Thymus (tissue), 11 donors: ENCODE measurements around the gene UNC45B. TPM values are rescaled to one million over a fixed set of nuclear protein-coding genes. Genes with fewer than 3 reads are reported as not detected.

ENCODE experiments used
- DNase-seq, 9 donors: peaks; one replicate each; pipeline ENCODE4 v3.0.0-alpha.2; 2013; ENCODE audit warnings: low spot score in 9 of 9, low read depth in 6 of 9, missing footprints in 1 of 9
- H3K27ac ChIP-seq, 2 donors: one replicate each; pipeline ENCODE4 v1.5.1; 2013; ENCODE audit warnings: control low read depth in 1 of 2, low read depth in 1 of 2, low read length in 1 of 2, mild to moderate bottlenecking in 1 of 2, moderate library complexity in 1 of 2
- H3K27me3 ChIP-seq, 2 donors: one replicate each; pipeline ENCODE4 v1.5.1; 2013; ENCODE audit warnings: low read length in 1 of 2; ENCODE audit not compliant: control insufficient read depth in 2 of 2, insufficient read depth in 1 of 2
- H3K36me3 ChIP-seq, 2 donors: one replicate each; pipeline ENCODE4 v1.5.1; 2013; ENCODE audit warnings: low read length in 1 of 2, mild to moderate bottlenecking in 1 of 2, moderate library complexity in 1 of 2; ENCODE audit not compliant: control insufficient read depth in 2 of 2, insufficient read depth in 2 of 2
- H3K4me1 ChIP-seq, 2 donors: one replicate each; pipeline ENCODE4 v1.5.1; 2013; ENCODE audit warnings: low read length in 2 of 2; ENCODE audit not compliant: control insufficient read depth in 2 of 2, insufficient read depth in 2 of 2
- H3K4me3 ChIP-seq, 2 donors: one replicate each; pipeline ENCODE4 v1.5.1; 2013; ENCODE audit warnings: low read length in 2 of 2, control low read depth in 1 of 2, mild to moderate bottlenecking in 1 of 2
- H3K9me3 ChIP-seq, 2 donors: one replicate each; pipeline ENCODE4 v1.5.1; 2013; ENCODE audit warnings: low read length in 1 of 2, mild to moderate bottlenecking in 1 of 2; ENCODE audit not compliant: control insufficient read depth in 2 of 2, insufficient read depth in 1 of 2
- WGBS: extraction: QIAGEN DNeasy Blood & Tissue Kit; methylation state at CpG from one replicate; pipeline ENCODE4 v1.1.7; 2013; 5-methylcytosine and 5-hydroxymethylcytosine counted together
- polyA plus RNA-seq: library from polyadenylated mRNA; stranded (reverse); fragments of 200-250 nt; gene quantifications from one replicate; pipeline ENCODE4 v1.2.3, GENCODE V29; 2013
- total RNA-seq: library from RNA; stranded (reverse); fragments of 120-200 nt; gene quantifications from one replicate; pipeline ENCODE4 v1.2.4, GENCODE V29; 2013
- donor health status: healthy.

UNC45B gene
- total and polyA plus RNA-seq, 2 donors = 0.27 to 0.76 TPM

DNA sequence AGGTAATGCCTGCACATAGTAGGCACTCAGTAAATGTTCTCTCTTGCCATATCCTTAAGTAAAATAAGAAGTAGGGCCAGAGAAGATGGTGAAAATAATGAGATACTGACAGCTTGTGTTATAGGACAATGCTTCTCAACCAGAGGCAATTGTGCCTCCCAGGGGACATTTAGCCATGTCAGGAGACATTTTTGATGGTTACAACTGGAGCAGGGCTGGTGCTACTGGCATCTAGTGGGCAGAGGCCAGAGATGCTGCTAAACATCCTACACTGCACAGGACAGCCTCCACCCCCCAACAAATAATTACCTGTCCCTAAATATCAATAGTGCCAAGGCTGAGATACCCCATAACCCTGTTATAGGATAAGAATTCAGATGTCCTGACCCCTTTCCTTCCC lies 29.6 kb upstream of the UNC45B start:
- no peak overlapping the region for H3K4me3 ChIP-seq
- no peaks in the 10 kb centered on the region for H3K27me3 ChIP-seq
- H3K27ac ChIP-seq = no peak overlapping the region
- no peak for DNase-seq
- peaks cover 14 to 16% of the 10 kb centered on the region in 2 donors for H3K4me1 ChIP-seq
- H3K9me3 ChIP-seq = no peaks in the 10 kb centered on the region
- peaks cover 0 to 8% of the 10 kb centered on the region in 2 donors for H3K36me3 ChIP-seq

- H3K4me1 ChIP-seq = peaks cover 14 to 16% of the 10 kb centered on the region in 2 donors
- H3K4me3 ChIP-seq = peak within 1 kb of the TSS; percentile 91 to 97
- H3K27ac ChIP-seq = peak within 1 kb of the TSS; percentile 53 to 82
- H3K9me3 ChIP-seq = no peaks in the 10 kb centered on the region
- peak; percentile 51 to 90 (median 77) for DNase-seq
- under 1% methylated on average over 72 of the region's 72 CpGs for WGBS
- H3K36me3 ChIP-seq = peaks cover 0 to 8% of the 10 kb centered on the region in 2 donors
- H3K27me3 ChIP-seq = no peaks in the 10 kb centered on the region
These were observed 28.0 kb upstream of the UNC45B start, which contains the start of gene RAD51D for GRCh38 chr17:35119370-35120165. Gene RAD51D (minus strand): TSS chr17:35119860. CDS start chr17:35119613, 247 bp downstream.

- Histone ChIP-seq H3K4me3 (no peak within 1 kb of the TSS), H3K9me3 (no peaks in the 10 kb centered on the region), H3K36me3 (peaks cover 0 to 5% of the 10 kb centered on the region in 2 donors), H3K27ac (no peak within 1 kb of the TSS), H3K4me1 (peaks cover 14 to 16% of the 10 kb centered on the region in 2 donors), H3K27me3 (no peaks in the 10 kb centered on the region)
- 96% methylated on average over 3 of the region's 3 CpGs for WGBS
- DNase-seq = no peak
These were observed 26.3 kb upstream of the UNC45B start, which contains the start of gene FNDC8 for GRCh38 chr17:35121315-35121714. Gene FNDC8 (plus strand): TSS chr17:35121615. CDS start chr17:35121694, 79 bp downstream.

- no peaks in the 10 kb centered on the region for H3K4me1 ChIP-seq
- H3K36me3 ChIP-seq = peaks cover 21 to 23% of the 10 kb centered on the region in 2 donors
- WGBS = 97% methylated on average over 11 of the region's 11 CpGs
- no peak overlapping the region for H3K4me3 ChIP-seq
- no peak overlapping the region for H3K27ac ChIP-seq
- no peaks in the 10 kb centered on the region for H3K27me3 ChIP-seq
- no peak for DNase-seq
- H3K9me3 ChIP-seq = no peaks in the 10 kb centered on the region
These were observed 19.7 kb upstream of the UNC45B start for GRCh38 chr17:35127751-35128514.

DNA sequence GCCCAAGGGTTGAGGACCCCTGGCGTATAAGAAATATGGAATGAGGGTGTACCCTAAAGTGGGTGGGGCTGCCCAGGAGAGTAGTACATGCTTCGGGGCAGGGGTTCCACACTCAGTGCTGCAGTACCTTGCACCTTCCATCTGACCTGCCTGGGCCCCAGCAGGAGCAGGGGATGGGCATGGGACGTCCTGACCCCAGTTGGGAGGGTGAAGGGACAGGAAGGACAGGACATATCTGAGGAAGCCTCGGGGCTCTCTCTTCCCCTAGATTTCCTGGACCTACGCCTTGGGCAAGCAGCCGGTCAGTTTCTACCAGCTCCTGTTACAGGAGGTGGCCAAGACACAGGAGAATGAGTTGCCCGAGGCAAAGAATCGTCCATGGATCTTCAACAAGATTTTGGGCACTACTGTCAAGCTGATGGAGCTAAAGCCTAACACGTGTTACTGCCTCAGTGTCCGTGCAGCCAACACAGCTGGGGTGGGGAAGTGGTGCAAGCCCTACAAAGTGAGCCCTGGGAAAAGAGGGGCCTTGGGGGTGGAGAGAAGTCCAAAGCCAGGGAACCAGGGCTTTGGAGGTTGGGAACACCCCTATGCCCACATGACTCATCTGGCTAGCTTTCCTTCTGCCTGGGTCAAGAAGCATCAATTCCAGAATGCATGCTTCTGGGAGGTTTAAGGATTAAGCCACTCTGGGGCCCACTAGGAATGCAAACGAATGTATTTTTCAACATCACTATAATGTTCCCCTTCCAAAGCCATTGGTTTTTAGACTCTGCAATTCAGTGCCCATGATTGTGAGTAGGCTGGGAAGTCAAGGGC lies 18.3 kb upstream of the UNC45B start:
- no peaks in the 10 kb centered on the region for H3K9me3 ChIP-seq
- no peaks in the 10 kb centered on the region for H3K27me3 ChIP-seq
- no peak for DNase-seq
- no peaks in the 10 kb centered on the region for H3K4me1 ChIP-seq
- peaks cover 36 to 37% of the 10 kb centered on the region in 2 donors for H3K36me3 ChIP-seq
- H3K27ac ChIP-seq = no peak overlapping the region
- 95% methylated on average over 11 of the region's 11 CpGs for WGBS
- no peak overlapping the region for H3K4me3 ChIP-seq

DNA sequence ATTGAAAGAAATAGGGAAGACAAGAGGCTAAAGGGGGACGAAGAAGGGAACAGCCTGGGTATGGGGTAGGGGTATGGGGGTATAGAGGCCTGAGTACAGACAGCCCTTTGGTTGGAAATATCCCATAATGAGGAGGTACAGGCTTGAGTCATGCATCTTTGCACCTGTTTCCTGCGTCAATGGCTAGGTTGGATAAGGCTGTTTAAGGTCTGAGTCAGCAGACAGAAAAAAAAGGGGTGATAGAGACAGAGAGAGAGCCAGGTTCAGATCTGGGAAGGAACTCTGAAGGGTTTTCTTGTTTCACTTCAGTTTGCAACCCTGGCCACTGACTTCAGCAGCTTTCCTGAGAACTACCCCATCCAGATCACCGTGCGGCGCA lies 17.7 kb upstream of the UNC45B start:
- H3K4me3 ChIP-seq = no peak overlapping the region
- WGBS = 93% methylated on average over 5 of the region's 5 CpGs
- H3K36me3 ChIP-seq = peaks cover 37 to 43% of the 10 kb centered on the region in 2 donors
- no peak for DNase-seq
- no peaks in the 10 kb centered on the region for H3K27me3 ChIP-seq
- no peak overlapping the region for H3K27ac ChIP-seq
- no peaks in the 10 kb centered on the region for H3K4me1 ChIP-seq
- H3K9me3 ChIP-seq = no peaks in the 10 kb centered on the region

GRCh38 chr17:35130392-35130791 lies 17.2 kb upstream of the UNC45B start:
- H3K4me3 ChIP-seq = no peak overlapping the region
- no peaks in the 10 kb centered on the region for H3K4me1 ChIP-seq
- H3K9me3 ChIP-seq = no peaks in the 10 kb centered on the region
- 100% methylated on average over 3 of the region's 3 CpGs for WGBS
- no peak overlapping the region for H3K27ac ChIP-seq
- H3K27me3 ChIP-seq = no peaks in the 10 kb centered on the region
- no peak for DNase-seq
- peaks cover 41 to 47% of the 10 kb centered on the region in 2 donors for H3K36me3 ChIP-seq

DNA sequence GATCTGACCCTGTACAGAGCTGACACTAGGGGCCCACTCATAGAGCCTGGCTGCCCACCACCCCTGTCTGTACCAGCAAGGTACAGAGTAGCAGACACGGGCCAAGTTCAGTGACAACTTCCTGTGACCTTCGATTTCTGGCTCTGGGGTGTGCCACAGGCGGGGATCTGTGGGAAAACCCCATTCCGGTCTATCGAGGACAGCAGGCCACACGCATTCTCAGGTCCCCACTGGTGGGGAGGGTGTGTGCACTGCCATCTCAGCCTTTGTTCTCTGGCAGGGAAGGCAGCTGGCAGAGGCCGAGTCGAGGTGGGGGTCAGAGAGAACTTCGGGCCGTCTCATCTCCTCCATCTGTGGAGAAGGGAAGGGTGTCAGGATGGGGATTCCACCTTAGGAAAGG lies 15.5 kb upstream of the UNC45B start:
- Histone ChIP-seq H3K4me3 (no peak overlapping the region), H3K36me3 (peaks cover 44 to 62% of the 10 kb centered on the region in 2 donors)

More for the DNA sequence above, 15.5 kb upstream of the UNC45B start:
- Histone ChIP-seq H3K4me1 (no peaks in the 10 kb centered on the region), H3K27ac (no peak overlapping the region), H3K9me3 (no peaks in the 10 kb centered on the region), H3K27me3 (no peaks in the 10 kb centered on the region)
- 94% methylated on average over 10 of the region's 10 CpGs for WGBS
- no peak for DNase-seq
